GM21367 (cell line): Measurements from ENCODE around the gene MYL12B.
"Not testable (repeated sequence)": the region's sequence is repeated elsewhere in the genome, so short reads cannot be mapped to it uniquely, and the experiment has no call there.

Experiments
- ATAC-seq: cut with Tn5 transposase; IDR thresholded peaks from one replicate; pipeline ENCODE4 v1.9.1; 2021; ENCODE audit not compliant: unreplicated experiment

The MYL12B gene

GRCh38 chr18:3294435-3295080, 32.6 kb downstream of the MYL12B start:
- ATAC-seq: no peak

- peak; percentile 99 for ATAC-seq
Observed at GRCh38 chr18:3297025-3297984, 35.4 kb downstream of the MYL12B start.

- no peak for ATAC-seq
Observed at GRCh38 chr18:3304832-3305231, 42.9 kb downstream of the MYL12B start.

- ATAC-seq: no peak
Observed at GRCh38 chr18:3305354-3305762, 43.4 kb downstream of the MYL12B start.

GRCh38 chr18:3305933-3306332, 44.0 kb downstream of the MYL12B start:
- ATAC-seq: no peak

GRCh38 chr18:3306391-3306790, 44.5 kb downstream of the MYL12B start:
- no peak for ATAC-seq

- no peak for ATAC-seq
Observed at GRCh38 chr18:3313685-3314084, 51.8 kb downstream of the MYL12B start.

- not testable (repeated sequence) for ATAC-seq
Observed at GRCh38 chr18:3315344-3315743, 53.4 kb downstream of the MYL12B start.

GRCh38 chr18:3319399-3319798, 57.5 kb downstream of the MYL12B start:
- ATAC-seq: no peak

- ATAC-seq: no peak
Observed at GRCh38 chr18:3319894-3320454, 58.0 kb downstream of the MYL12B start.

GRCh38 chr18:3321133-3321812, 59.3 kb downstream of the MYL12B start:
- ATAC-seq: no peak

- ATAC-seq: no peak
Observed at GRCh38 chr18:3323900-3324299, 62.0 kb downstream of the MYL12B start.
